Epithelial cell of proximal tubule (primary cell): ENCODE data around the gene TC2N. TPM values are rescaled to one million over a fixed set of nuclear protein-coding genes. Genes with fewer than 3 reads are reported as not detected.
"Not testable (repeated sequence)": the region's sequence is repeated elsewhere in the genome, so short reads cannot be mapped to it uniquely, and the experiment has no call there.

ENCODE experiments used
- DNase-seq: peaks from one replicate; pipeline ENCODE4 v3.0.0-alpha.2; 2011; ENCODE audit warnings: low read depth
- H3K4me3 ChIP-seq: 2 replicates; pipeline ENCODE4 v1.5.1; 2011; ENCODE audit warnings: low read depth, mild to moderate bottlenecking, low read length
- CTCF ChIP-seq: conservative IDR thresholded peaks from 2 replicates; pipeline ENCODE4 v1.5.1; 2012; ENCODE audit warnings: low read depth, mild to moderate bottlenecking, low read length
- total RNA-seq: library from RNA; depleted of rRNA; stranded (reverse); fragments of >200 nt; gene quantifications from 2 replicates; pipeline ENCODE4 v1.2.3, GENCODE V29; 2015

TC2N gene
- total RNA-seq, 1 donor from 2014 or later = 5.1 TPM

GRCh38 chr14:91847693-91848092 is 19.6 kb downstream of the TC2N start:
- no peak for DNase-seq
- TF ChIP-seq CTCF = no peak
- H3K4me3 ChIP-seq = no peak overlapping the region

DNA sequence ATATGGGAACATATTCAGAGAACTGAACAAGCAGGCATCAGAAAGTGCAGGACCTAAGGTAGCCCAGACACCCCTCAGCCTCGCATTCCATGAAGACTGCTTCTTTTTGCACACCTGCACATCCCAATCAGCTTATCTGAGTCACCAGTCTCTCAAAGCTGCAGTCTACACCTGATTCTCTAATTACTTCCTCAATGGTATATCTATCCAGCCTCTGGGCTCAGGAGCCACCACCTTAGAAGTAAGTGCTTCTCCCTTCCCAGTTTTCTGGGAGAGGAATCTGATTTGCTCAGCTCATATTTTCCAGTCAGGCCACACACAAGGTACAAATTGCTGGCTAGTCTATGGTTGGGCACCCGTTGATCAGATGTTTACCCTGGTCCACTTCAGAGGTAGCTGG is 21.7 kb downstream of the TC2N start:
- TF ChIP-seq CTCF = no peak

GRCh38 chr14:91845056-91845455 is 22.3 kb downstream of the TC2N start:
- H3K4me3 ChIP-seq = not testable (repeated sequence)

More for the DNA sequence above, 21.7 kb downstream of the TC2N start:
- H3K4me3 ChIP-seq = no peak overlapping the region
- DNase-seq = no peak

DNA sequence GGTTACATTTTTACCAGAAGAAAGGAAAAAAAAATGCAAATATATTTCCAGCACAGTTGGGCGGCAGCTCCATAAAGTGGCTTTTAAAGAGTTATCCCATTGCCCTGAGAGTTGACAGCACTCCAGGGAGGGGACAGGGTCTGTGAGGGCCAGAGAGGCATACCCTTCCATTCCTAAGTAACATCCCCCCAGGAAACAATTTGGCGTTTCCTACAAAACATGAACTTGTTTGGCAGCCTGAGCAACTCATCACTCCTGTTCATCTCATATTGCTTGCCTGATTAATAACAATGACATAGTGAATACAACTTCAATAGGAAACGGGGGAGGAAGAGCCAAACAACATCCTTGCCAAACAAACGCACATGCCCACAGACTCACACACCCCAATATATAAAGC is 23.3 kb downstream of the TC2N start:
- no peak for TF ChIP-seq CTCF
- H3K4me3 ChIP-seq = no peak overlapping the region
- no peak for DNase-seq

More at GRCh38 chr14:91845056-91845455, 22.3 kb downstream of the TC2N start:
- not testable (repeated sequence) for DNase-seq

DNA sequence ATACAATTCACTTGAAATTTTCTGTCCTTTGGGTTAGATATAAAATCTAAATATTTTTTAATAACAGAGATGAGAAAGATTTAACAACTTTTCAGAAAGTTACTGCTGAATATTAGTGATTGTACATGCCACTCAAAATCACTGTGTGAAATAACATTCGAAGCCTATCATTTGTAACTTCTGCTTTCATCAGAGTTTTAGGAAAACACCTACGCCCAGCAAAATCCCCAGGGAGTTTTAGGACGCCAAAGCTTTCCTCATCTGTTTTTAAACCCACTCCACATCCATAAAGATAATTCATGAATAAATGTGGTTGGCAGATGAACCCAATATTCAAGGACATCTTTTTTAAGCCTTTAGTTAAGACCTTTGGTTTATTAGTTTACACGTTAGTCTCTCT is 23.9 kb downstream of the TC2N start:
- TF ChIP-seq CTCF = no peak
- no peak for DNase-seq
- no peak overlapping the region for H3K4me3 ChIP-seq

- no peak overlapping the region for H3K4me3 ChIP-seq
- DNase-seq = no peak
- TF ChIP-seq CTCF = no peak
Measured at GRCh38 chr14:91841065-91841464, 26.3 kb downstream of the TC2N start.

- no peak for DNase-seq
- H3K4me3 ChIP-seq = no peak overlapping the region
Measured at GRCh38 chr14:91839749-91840148, 27.6 kb downstream of the TC2N start.

More at GRCh38 chr14:91839749-91840148, 27.6 kb downstream of the TC2N start:
- TF ChIP-seq CTCF = no peak
